Stimulated activated CD8-positive, alpha-beta memory T cell treated with anti-CD3 and anti-CD28 coated beads, Interleukin-15, amount 100 ng/mL, for 1 hour (primary cell): ENCODE results near the gene LRIF1.
"Not testable (repeated sequence)": the region's sequence is repeated elsewhere in the genome, so short reads cannot be mapped to it uniquely, and the experiment has no call there.

Source experiments
- DNase-seq: peaks from one replicate; pipeline ENCODE4 v3.0.0-alpha.2; 2020; ENCODE audit warnings: low read depth

Gene LRIF1, protein sequence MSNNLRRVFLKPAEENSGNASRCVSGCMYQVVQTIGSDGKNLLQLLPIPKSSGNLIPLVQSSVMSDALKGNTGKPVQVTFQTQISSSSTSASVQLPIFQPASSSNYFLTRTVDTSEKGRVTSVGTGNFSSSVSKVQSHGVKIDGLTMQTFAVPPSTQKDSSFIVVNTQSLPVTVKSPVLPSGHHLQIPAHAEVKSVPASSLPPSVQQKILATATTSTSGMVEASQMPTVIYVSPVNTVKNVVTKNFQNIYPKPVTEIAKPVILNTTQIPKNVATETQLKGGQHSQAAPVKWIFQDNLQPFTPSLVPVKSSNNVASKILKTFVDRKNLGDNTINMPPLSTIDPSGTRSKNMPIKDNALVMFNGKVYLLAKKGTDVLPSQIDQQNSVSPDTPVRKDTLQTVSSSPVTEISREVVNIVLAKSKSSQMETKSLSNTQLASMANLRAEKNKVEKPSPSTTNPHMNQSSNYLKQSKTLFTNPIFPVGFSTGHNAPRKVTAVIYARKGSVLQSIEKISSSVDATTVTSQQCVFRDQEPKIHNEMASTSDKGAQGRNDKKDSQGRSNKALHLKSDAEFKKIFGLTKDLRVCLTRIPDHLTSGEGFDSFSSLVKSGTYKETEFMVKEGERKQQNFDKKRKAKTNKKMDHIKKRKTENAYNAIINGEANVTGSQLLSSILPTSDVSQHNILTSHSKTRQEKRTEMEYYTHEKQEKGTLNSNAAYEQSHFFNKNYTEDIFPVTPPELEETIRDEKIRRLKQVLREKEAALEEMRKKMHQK

DNA sequence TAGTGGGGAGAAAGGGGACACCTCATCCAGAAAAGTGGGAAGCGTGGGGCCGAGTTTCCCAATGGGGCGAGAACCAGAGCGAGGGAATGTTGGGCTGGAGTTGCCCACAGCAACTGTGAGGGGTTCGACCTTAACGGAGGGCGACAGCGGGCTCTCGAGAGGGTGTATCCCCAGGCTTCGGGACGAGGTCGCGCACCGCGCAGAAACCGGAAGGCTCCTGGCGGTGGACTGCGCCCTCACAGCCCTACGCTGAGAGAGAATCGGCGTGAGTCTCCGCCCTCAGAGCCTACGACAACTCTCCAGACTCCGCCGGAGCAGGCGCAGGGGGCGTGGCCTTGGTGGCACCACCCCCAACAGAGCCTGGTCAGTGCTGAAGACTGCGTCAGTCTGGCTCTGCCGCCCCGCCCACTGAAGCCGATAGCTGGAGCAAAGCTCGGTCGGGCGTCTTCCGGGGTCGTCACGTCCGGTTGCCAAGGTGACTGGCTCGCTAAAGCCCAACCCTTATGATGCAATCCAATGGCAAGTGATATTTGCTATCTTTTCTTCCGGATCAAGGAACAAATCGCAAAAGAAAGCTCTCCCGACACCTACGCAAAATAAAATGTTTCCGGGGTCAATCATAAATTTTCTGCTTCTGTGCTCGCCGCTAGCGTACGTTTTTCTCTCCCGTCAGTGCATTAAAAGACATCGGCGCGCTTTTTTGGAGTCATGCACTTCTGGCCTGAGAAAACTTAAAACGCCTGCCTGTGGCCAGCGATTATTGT lies at the start of gene LRIF1:
TSS of gene LRIF1 (minus strand) at position 232 of the 764 bp plus-strand sequence. CDS start 234 bp downstream, outside the sequence.
- peak; percentile 99 for DNase-seq

DNA sequence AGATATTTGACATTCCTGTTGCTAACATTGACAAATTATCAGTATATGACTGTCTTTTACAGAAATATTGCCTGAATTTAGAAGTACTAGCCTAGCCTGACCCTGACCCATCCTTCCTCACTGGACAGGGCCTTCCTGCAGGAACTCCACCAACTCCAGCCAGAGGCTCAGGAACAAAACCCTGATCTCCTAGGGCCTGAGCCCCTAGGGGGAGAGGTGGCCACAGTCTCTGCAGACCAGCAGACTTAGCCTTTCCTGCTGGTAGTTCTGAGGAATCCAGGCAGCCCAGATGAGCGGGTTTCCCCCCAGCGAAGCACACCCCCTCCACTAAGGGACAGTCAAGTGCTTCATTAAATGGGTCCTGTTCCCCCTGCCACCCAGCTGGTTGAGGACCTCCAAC lies 44.3 kb upstream of the LRIF1 start:
- DNase-seq: no peak

DNA sequence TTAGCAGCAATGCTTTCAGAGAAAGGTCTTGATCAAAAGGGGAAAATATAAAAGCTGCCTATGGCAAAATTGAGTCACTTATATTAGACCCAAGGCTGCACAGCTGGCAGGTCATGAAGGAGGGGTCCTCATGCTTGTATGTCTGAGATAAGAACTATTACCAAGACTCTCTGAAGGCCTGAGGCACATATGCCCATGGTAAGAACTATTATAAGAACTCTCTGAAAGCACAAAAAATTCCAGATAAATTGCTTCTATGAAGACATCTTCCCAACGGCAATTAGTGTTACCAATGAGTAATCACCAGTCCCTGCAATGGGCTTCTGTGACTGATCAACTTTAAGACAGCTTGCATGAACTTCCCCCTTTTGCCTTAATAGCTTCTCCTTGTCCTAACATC lies 42.8 kb upstream of the LRIF1 start:
- DNase-seq: no peak

DNA sequence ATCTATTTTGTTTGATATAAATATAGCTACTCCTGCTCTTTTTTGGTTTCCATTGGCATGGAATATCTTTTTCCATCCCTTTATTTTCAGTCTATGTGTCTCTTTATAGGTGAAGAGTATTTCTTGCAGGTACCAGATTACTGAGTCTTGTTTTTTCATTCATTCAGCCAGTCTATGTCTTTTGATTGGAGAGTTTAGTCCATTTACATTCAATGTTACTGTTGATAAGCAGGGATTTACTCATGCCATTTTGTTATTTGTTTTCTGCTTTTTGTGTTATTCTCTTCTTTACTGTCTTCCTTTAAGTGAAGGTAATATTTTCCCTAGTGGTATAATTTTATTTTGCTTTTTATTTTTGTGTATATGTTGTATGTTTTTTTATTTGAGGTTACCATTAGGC lies 35.9 kb upstream of the LRIF1 start:
- DNase-seq: not testable (repeated sequence)

DNA sequence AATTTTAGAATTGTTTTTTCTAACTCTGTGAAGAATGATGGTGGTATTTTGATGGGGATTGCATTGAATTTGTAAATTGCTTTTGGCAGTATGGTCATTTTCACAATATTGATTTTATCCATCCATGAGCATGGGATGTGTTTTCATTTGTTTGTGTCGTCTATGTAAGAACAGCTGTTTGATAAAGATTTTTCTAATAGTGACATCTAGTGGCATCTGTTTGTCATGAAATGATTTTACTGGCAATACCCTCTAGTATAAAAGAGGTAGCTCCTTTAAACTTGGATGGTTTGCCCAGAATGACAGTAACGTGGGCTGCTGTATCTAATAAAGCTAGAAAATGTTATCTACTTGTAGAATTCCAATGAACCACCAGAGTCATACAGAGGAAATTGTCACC lies 28.6 kb upstream of the LRIF1 start:
- not testable (repeated sequence) for DNase-seq

DNA sequence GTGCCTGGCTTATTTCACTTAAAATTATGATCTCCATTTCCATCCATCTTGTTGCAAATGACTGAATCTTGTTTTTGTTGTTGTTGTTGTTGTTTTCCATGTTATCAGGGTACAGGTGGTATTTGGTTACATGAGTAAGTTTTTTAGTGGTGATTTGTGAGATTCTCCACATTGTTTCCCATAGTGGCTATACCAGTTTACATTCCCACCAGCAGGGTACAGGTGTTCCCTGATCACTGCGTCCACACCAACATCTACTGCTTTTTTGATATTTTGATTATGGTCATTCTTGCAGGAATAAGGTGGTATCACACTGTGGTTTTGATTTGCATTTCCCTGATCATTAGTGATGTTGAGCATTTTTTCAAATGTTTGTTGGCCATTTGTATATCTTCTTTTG lies 27.6 kb upstream of the LRIF1 start:
- not testable (repeated sequence) for DNase-seq

DNA sequence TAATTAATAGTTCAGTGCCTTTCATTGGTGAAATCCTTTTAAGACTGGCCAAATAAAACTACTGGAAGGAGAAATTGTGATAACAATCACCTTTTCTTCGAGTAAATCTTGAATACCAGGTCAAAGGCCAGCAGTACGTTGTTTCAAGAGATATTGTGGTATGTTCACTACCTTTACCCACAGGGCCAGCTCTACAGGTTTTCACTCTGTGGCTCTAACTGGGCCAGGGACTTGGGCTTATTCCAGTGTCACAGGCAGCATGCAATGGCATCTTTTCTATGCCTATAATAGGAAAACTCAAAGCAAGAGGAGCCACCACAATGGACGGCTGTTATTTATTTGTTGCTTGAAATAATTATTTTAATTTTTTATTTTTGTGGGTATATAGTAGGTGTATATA lies 26.8 kb upstream of the LRIF1 start:
- DNase-seq: no peak

DNA sequence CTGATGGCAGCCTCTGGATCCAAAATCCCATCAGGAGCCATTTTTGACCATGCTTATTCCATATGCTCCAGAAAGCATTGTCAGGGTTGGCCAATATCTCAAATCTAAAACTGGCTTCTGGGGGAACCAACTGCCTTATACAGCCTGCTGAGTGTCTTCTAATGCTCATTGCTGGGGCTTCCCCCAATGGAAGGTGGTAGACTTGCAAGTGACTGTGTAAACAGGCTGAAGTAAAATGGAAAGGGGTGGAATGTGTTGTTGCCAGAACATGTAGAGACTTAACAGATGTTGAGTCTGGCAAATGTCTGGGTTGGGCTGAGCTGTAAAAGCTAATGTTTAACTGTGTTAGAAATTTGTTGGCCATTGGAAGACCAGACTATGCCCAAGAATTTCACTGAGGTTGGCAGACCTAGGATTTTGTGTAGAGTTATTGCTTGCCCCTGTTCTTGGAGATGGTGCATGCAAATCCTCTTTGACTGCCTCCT lies 22.7 kb upstream of the LRIF1 start:
- DNase-seq: no peak

DNA sequence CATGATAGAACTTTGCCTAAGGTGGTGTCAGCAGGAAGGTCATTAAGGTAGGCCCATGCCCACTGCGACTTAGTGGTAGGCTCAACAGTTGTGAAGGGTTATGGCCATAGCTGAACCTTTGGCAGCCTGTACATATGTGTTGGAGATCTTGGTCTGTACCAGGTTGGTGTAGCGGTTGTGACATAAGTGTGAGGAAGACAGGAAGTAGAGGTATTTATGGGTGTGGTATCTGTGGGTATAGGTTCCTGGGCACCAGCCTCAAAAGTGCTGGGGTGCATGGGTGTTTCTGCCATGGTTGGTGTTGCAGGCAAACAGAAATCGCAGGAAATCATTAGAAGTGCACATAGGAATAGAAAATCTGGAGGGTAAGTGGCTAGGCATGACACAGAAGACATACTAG lies 18.6 kb upstream of the LRIF1 start:
- no peak for DNase-seq

DNA sequence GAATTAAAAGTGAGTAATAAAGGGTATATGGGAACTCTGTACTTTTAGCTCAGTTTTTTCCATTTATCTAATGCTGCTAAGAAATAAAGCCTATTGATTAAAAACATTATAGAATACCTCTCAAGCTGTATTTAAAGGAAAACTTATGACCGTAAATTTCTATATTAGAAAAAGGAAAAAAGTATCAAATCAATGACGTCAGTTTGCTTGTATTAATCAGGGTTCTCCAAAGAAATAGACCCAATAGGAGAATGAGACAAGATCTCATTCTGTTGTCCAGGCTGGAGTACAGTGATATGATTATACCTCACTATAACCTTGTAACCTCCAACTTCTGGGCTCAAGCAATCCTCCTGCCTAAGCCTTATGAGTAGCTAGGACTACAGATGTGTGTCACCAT lies 15.4 kb upstream of the LRIF1 start:
- no peak for DNase-seq

DNA sequence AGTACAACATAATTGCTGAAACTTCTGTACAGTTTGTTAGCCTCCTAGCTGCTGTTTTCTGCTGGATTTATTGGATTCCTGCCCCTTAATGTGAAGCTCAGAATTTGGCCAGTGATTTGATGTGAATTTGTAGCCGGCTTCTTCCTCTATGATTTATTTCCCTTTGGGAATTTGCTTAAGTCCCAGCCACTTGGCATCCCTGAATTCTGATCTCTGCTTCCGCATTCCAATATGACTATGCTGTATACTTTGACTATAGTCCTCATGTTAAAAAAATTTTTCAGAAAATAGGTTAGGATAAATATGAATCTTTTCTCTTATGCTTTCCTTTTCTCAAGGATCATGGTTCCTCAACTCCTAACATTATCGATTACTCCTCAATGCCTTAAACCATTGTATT lies 12.4 kb upstream of the LRIF1 start:
- DNase-seq: no peak

DNA sequence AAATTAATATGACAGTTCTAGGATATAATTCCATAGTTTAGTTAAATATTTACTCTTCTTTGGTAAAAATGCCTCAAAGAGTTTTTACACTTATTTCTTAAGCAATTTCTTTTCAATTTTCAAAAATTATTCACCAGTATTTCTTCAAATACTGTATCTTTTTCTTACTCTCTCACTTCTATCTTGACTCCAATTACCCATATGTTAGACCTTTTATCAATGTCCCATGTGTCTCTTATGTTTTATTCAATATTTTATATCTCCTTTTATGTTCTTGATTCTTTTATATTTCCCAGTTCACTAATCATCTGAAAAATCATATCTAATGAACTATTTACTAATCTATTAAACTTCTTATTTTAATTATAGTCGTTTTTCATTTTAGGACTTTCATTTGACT lies 11.5 kb upstream of the LRIF1 start:
- no peak for DNase-seq

DNA sequence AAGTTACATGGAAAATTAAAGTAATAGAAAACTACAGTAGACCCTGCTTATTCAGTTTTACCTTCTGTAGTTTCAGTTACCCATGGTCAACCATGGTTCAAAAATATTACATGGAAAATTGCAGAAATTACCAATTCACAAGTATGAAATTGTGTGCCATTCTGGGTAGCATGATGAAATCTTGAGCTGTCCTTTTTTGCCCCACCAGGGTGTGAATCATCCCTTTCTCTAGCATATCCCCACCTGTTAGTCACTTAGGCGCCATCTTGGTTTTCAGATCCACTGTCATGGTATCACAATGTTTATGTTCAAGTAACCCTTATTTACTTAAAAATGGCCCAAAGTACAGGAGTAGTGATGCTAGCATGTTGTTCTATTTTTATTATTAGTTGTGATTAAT lies 3.5 kb upstream of the LRIF1 start:
- no peak for DNase-seq

DNA sequence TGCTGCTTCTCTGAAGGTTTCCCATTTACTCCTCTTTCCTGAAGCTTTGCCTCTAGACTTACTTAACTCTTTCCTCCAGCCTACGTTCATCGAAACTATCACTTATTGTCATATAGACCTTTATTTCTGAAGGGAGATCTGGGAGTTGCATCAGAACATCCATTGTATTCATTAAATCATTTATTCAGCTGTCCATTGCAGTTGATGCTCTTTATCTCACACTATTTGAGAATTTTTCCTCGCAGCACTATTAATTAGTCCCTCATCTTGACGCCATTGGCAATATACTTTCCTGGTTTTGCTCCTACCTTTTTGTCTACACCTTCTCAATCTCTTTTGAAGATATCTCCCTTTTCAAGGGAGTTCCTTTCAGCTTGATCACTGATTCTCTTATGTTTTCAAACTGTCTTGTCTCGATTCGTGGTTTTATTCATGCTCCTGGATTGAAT lies 757 bp upstream of the LRIF1 start:
- no peak for DNase-seq

DNA sequence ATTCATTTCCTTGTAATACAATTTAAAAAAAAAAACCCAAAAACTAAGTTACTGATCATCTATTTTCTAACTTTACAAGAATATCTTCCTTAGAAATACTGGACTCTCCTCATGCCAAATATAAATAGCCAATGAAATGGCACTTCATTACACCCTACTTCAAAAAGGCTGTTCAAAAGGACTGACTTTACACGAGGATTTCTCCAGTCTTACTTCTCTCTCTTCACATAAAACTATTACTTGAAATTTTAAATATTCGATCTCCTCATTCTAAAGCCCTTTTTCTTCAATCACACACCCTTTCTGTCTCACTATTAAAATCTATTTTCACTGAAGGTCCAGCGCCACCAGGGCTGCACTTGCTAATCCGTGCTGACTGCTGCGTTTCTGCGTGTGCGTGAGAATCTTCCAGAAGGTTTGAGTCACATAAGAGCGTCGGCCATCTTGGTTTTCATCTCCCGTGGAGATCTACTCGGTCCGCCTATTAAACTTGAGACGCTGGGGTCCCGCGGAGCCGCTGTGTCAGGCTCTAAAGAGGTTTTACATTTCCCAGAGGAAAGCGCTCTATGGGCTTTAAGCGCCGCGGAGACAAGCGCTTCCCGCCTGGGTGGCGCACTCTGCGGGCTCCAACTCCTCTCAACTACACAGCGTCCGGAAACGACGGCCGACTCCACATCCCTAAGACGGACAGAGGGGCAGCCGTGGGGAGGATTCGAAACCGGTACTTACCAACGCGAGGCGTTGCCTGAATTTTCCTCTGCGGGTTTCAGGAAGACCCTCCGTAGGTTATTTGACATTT lies 631 bp downstream of the LRIF1 start:
- DNase-seq: peak; percentile 25

DNA sequence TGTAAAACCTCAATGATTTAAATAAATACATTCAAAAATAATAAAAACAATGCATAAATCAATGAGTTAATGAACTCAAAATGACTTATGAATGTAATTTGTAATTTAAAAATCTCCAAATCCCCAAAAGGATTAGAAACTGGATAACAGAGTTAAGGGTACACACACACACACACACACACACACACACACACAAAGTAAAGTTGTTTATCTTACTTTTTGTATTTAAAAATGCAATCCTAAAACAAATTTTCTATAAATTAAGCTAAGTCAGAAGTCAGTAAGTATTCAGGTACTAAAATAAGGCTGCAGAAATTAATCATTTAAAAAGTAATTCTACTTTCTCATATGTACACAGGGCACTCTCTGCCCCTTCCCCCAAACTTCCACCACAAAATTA lies 1.8 kb downstream of the LRIF1 start:
- DNase-seq: no peak

DNA sequence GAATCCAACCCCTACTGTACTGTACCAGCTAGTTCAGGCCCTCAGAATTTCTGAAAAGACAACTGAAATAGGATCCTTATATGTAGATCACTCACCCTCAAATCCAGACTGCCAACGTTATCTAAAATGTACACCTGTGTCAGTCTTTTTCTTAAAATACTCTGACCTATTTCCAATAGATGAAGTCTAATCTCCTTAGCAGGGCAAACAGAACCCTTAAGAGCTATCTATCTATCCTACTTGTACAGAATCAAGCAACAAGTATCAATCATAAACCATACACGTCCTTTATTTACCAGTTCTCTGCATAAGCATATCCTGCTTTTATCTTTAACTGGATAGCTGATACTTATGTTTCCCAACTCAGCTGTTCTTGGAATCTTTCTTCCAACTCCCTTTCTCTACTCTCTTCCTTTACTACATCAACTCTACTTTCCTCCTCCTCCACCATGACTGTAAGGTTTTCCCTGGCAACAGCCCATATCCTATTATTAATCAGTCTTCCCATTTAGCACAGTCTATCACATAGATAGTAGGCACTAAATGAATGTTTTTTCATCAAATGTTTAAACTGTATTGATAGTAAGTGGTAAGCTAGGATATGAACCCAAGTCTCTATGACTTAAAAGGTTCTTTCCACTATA lies 2.8 kb downstream of the LRIF1 start:
- no peak for DNase-seq

DNA sequence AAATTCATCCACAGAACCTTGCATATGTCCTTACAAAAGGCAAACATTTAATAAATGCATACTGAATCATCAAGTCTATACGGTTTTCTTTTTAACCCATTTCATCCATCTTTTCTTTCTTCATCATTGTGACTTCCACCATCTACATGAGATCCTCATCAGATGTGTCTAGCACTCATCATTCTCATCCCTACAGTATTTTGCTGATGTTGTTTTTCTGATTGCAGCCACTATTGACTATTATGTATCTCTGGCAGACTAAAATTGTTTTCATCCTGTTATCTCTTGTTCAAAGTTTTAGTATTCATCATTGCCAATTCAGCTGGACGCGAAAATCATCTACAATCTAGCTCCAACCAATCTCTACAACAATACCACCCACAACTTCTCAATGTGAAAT lies 5.9 kb downstream of the LRIF1 start:
- no peak for DNase-seq

DNA sequence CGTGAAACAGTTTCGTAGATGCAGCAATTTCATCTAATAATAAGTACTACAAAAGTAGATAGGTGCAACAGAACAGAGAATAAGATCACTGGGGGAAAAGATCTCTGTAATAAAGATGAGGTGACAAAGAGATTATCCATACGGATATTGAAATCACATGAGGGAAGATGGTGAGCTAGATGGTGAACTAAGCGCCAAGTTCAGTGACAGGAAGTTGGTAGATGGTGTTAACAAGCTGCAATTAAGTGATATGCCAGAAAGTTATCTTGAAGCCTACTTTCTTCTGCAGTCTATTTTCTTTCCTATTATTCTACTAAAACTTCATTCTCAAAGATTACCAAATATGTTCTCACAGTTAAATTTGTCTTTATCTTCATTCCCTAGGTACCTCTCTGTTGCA lies 7.1 kb downstream of the LRIF1 start:
- DNase-seq: no peak

DNA sequence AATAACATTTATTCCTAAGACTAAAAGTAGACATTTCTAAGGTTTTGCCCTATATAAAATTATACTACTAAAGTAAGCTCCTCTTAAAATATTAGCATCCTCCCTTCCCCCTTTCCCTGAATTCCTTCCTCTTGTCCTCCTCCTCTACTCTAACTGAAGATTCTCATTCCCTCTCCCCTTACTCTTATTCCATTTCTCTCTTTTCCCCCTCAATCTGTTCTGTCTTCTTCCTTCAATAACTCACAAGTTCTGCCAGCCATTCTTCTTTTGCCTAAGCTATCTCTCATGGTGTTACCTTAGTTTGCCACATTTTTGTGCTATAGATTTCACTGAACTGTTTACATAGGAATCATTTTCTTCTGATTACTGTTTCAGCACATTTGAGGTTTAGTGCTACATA lies 10.7 kb downstream of the LRIF1 start:
- no peak for DNase-seq

DNA sequence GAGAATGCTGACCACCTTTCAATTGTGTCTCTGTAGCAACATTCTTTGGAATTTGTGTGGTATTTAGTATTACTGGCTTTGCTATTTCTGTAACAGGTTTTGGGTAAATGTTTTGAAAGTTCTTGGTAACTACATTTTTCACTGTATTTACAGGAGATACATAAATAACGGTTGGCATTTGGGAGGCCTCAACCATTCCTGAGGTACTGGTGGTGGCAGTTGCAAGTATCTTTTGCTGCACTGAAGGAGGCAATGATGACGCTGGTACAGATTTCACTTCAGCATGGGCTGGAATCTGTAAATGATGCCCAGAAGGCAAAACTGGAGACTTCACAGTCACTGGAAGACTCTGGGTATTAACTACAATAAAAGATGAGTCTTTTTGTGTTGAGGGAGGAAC lies 11.7 kb downstream of the LRIF1 start:
- DNase-seq: no peak
